HL-60 (cell line): ENCODE measurements around the gene SENP7.

Experiments used
- DNase-seq, 2 experiments: peaks; one replicate each; pipeline ENCODE4 v3.0.0-alpha.2; 2010 to 2020; ENCODE audit warnings: low read depth in 1 of 2, low spot score in 1 of 2
- H3K27ac ChIP-seq: fragments of 250-450 bp; sonication (Bioruptor Pico); replicated peaks from 2 replicates; pipeline ENCODE4 v1.5.1; 2020; ENCODE audit warnings: mild to moderate bottlenecking, moderate library complexity
- H3K27me3 ChIP-seq: fragments of 250-450 bp; sonication (Bioruptor Pico); 2 replicates; pipeline ENCODE4 v1.5.1; 2021; ENCODE audit warnings: mild to moderate bottlenecking, moderate library complexity; ENCODE audit not compliant: insufficient read depth, poor library complexity, severe bottlenecking
- H3K4me3 ChIP-seq: replicated peaks from 2 replicates; pipeline ENCODE4 v1.5.1; 2011; ENCODE audit warnings: mild to moderate bottlenecking, control low read depth, low read length; ENCODE audit not compliant: insufficient read depth
- GABPA ChIP-seq: IDR thresholded peaks from 2 replicates; pipeline ENCODE4 v1.6.1; 2012; ENCODE audit warnings: low read depth
- POLR2AphosphoS5 ChIP-seq: IDR thresholded peaks from 2 replicates; pipeline ENCODE4 v1.6.1; 2012; ENCODE audit warnings: low read depth
- SPI1 ChIP-seq: IDR thresholded peaks from 2 replicates; pipeline ENCODE4 v1.6.1; 2012; ENCODE audit warnings: low read depth, mild to moderate bottlenecking, borderline replicate concordance
- TF ChIP-seq, protein P1 (sequence below): IDR thresholded peaks from 2 replicates; pipeline ENCODE4 v1.6.1; 2012; ENCODE audit warnings: low read depth; ENCODE audit not compliant: insufficient replicate concordance
- TF ChIP-seq, protein P2 (sequence below): IDR thresholded peaks from one replicate; pipeline ENCODE4 v1.5.1; 2011; ENCODE audit warnings: low read length, control low read depth, inconsistent platforms; ENCODE audit not compliant: insufficient read depth

SENP7 gene

DNA sequence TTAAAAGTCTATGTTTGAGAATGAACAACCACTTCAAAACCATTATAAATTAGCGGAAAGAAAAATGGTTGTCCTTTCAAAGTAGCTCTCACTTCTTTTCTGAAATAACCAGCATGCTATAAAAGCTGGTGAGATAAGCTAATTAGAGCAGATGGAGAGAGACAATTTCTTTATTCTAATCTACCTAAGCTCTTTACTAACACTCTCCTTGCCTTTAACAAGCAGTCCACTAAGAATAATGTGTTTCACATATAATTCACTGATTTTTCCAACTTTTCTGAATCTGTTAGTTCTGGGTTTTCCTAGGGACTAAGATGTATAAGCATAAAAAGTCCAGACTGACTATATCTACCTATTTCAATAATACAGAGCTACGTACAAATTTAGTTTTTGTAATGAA lies 192.5 kb downstream of the SENP7 start, which contains the start of gene IMPG2:
Gene IMPG2, minus strand, starts transcription at position 101 of the 400 bp plus-strand sequence. CDS start 203 bp downstream, outside the sequence.
- TF ChIP-seq POLR2AphosphoS5 (no peak), GABPA (no peak), SPI1 (no peak)
- TF ChIP-seq, protein P1, sequence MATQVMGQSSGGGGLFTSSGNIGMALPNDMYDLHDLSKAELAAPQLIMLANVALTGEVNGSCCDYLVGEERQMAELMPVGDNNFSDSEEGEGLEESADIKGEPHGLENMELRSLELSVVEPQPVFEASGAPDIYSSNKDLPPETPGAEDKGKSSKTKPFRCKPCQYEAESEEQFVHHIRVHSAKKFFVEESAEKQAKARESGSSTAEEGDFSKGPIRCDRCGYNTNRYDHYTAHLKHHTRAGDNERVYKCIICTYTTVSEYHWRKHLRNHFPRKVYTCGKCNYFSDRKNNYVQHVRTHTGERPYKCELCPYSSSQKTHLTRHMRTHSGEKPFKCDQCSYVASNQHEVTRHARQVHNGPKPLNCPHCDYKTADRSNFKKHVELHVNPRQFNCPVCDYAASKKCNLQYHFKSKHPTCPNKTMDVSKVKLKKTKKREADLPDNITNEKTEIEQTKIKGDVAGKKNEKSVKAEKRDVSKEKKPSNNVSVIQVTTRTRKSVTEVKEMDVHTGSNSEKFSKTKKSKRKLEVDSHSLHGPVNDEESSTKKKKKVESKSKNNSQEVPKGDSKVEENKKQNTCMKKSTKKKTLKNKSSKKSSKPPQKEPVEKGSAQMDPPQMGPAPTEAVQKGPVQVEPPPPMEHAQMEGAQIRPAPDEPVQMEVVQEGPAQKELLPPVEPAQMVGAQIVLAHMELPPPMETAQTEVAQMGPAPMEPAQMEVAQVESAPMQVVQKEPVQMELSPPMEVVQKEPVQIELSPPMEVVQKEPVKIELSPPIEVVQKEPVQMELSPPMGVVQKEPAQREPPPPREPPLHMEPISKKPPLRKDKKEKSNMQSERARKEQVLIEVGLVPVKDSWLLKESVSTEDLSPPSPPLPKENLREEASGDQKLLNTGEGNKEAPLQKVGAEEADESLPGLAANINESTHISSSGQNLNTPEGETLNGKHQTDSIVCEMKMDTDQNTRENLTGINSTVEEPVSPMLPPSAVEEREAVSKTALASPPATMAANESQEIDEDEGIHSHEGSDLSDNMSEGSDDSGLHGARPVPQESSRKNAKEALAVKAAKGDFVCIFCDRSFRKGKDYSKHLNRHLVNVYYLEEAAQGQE = no peak
- TF ChIP-seq, protein P2, sequence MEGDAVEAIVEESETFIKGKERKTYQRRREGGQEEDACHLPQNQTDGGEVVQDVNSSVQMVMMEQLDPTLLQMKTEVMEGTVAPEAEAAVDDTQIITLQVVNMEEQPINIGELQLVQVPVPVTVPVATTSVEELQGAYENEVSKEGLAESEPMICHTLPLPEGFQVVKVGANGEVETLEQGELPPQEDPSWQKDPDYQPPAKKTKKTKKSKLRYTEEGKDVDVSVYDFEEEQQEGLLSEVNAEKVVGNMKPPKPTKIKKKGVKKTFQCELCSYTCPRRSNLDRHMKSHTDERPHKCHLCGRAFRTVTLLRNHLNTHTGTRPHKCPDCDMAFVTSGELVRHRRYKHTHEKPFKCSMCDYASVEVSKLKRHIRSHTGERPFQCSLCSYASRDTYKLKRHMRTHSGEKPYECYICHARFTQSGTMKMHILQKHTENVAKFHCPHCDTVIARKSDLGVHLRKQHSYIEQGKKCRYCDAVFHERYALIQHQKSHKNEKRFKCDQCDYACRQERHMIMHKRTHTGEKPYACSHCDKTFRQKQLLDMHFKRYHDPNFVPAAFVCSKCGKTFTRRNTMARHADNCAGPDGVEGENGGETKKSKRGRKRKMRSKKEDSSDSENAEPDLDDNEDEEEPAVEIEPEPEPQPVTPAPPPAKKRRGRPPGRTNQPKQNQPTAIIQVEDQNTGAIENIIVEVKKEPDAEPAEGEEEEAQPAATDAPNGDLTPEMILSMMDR = no peak
- Histone ChIP-seq H3K27ac (no peak within 1 kb of the TSS), H3K27me3 (no peaks in the 10 kb centered on the region)

DNA sequence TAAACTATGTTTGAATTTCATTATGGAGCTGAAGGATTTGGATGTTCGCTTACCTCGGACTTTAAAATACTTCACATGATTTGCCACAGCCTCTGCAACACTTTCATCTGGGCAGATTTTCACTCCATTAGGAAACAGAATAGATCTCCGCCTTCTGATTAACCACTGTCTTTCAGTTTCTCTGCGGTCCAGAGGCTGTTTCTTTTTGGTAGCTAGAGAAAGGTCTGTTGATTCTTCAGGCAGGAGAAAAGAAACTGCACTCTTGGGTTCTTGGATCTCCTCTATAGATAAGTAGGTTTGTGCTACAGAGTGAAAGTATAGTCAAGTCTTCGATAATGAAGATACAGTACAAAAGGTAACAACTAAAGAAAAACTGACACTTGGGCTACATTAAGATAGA lies 193.5 kb downstream of the SENP7 start:
- Histone ChIP-seq H3K4me3 (no peak overlapping the region), H3K27me3 (no peaks in the 10 kb centered on the region), H3K27ac (no peak overlapping the region)
- no peak for DNase-seq
- no peak for TF ChIP-seq POLR2AphosphoS5
- TF ChIP-seq GABPA = no peak
- no peak for TF ChIP-seq SPI1
- TF ChIP-seq, protein P2 = no peak
- TF ChIP-seq, protein P1 = no peak

More for the DNA sequence above, 192.5 kb downstream of the SENP7 start, which contains the start of gene IMPG2:
- no peak for DNase-seq
- H3K4me3 ChIP-seq = no peak within 1 kb of the TSS

DNA sequence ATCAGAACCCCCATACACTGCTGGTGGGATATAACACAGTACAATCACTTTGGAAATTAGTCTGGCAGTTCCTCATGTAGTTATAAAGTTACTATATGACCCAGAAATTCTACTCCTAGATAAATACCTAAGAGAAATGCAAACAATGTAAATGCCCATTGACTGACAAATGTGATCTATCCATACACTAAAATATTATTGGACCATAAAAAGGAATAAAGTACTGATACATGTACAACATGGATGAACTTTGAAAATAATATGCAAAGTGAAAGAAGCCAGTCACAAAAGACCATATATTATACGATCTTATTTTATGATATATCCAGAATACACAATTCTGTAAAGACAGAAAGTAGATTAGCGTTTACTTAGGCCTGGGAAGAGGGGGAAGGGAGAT lies 200.5 kb downstream of the SENP7 start:
- Histone ChIP-seq H3K27ac (no peak overlapping the region), H3K4me3 (no peak overlapping the region), H3K27me3 (no peaks in the 10 kb centered on the region)
- TF ChIP-seq, protein P1 = no peak
- TF ChIP-seq, protein P2 = no peak
- TF ChIP-seq GABPA (no peak), SPI1 (no peak), POLR2AphosphoS5 (no peak)
- no peak for DNase-seq
